HG03432 (cell line): ENCODE data around the gene NRXN3.

Source experiments
- ATAC-seq: cut with Tn5 transposase; IDR thresholded peaks from one replicate; pipeline ENCODE4 v1.9.1; 2021; ENCODE audit warnings: mild to moderate bottlenecking, moderate library complexity; ENCODE audit not compliant: unreplicated experiment

The NRXN3 gene

GRCh38 chr14:79373451-79373850 is 1203.3 kb downstream of the NRXN3 start:
- ATAC-seq, result no peak

- ATAC-seq, result no peak
Observed at GRCh38 chr14:79375356-79375755, 1205.2 kb downstream of the NRXN3 start.

GRCh38 chr14:79376557-79376956 is 1206.4 kb downstream of the NRXN3 start:
- no peak for ATAC-seq

GRCh38 chr14:79378020-79378419 is 1207.8 kb downstream of the NRXN3 start:
- no peak for ATAC-seq

GRCh38 chr14:79379266-79379665 is 1209.1 kb downstream of the NRXN3 start:
- ATAC-seq, result no peak

- ATAC-seq, result no peak
Observed at GRCh38 chr14:79383031-79383430, 1212.9 kb downstream of the NRXN3 start.

GRCh38 chr14:79383475-79383874 is 1213.3 kb downstream of the NRXN3 start:
- ATAC-seq, result no peak

GRCh38 chr14:79395061-79395460 is 1224.9 kb downstream of the NRXN3 start:
- no peak for ATAC-seq

- ATAC-seq, result no peak
Observed at GRCh38 chr14:79404874-79405511, 1234.8 kb downstream of the NRXN3 start.

- ATAC-seq, result no peak
Observed at GRCh38 chr14:79405512-79405910, 1235.3 kb downstream of the NRXN3 start.

GRCh38 chr14:79407572-79407971 is 1237.4 kb downstream of the NRXN3 start:
- no peak for ATAC-seq

GRCh38 chr14:79408696-79409095 is 1238.5 kb downstream of the NRXN3 start:
- ATAC-seq, result no peak

- ATAC-seq, result no peak
Observed at GRCh38 chr14:79411403-79412174, 1241.4 kb downstream of the NRXN3 start.

- ATAC-seq, result no peak
Observed at GRCh38 chr14:79412822-79413221, 1242.6 kb downstream of the NRXN3 start.

GRCh38 chr14:79413734-79414428 is 1243.7 kb downstream of the NRXN3 start:
- ATAC-seq, result no peak

- ATAC-seq, result no peak
Observed at GRCh38 chr14:79415726-79416125, 1245.6 kb downstream of the NRXN3 start.

- ATAC-seq, result no peak
Observed at GRCh38 chr14:79417961-79418360, 1247.8 kb downstream of the NRXN3 start.

- ATAC-seq, result no peak
Observed at GRCh38 chr14:79418649-79419415, 1248.7 kb downstream of the NRXN3 start.

- ATAC-seq, result no peak
Observed at GRCh38 chr14:79419571-79420327, 1249.6 kb downstream of the NRXN3 start.

GRCh38 chr14:79420725-79421124 is 1250.6 kb downstream of the NRXN3 start:
- no peak for ATAC-seq
